ENCODE data around the gene GRM8.

GRM8 gene

DNA sequence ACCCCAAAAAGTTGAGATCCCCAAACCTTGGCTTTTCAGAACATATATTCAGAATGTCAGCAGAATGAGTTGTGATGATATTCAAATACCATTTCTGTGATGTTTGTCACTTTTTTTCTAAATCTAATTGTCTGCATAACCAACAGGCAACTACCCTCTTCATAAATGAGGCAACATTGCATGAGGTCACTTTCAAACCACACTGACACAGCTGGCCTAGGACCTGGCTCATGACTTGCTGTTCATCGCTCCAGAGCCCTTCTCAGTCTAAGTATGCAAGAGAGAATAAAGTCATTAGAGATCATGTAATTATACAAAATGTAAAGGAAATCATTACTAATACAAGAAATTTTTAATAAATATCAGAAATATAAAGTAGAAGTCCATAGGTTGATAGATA lies 681.9 kb downstream of the GRM8 start:
- Histone ChIP-seq H3F3A (ENCODE audit: control insufficient read depth, insufficient read depth) (no peaks in the 10 kb centered on the region), H3K4me3 (ENCODE audit: low read length) (no peak overlapping the region), H3K4me2 (ENCODE audit: low read length) (no peak overlapping the region), H3K27ac (ENCODE audit: low read depth, low read length) (no peak overlapping the region), H3K4me1 (ENCODE audit: control insufficient read depth, low read length) (peaks cover 11% of the 10 kb centered on the region), H3K9me2 (replicated peaks; ENCODE audit: control insufficient read depth, low read length) (no peaks in the 10 kb centered on the region), H3K36me3 (ENCODE audit: control insufficient read depth, low read length) (no peaks in the 10 kb centered on the region), H4K20me1 (ENCODE audit: control insufficient read depth, insufficient read depth, low read depth, low read length) (no peaks in the 10 kb centered on the region), H3K27me3 (ENCODE audit: control insufficient read depth, low read length) (no peaks in the 10 kb centered on the region), H3K9me3 (ENCODE audit: control insufficient read depth, insufficient read depth, low read length) (no peaks in the 10 kb centered on the region), H3K79me2 (ENCODE audit: control insufficient read depth, low read length) (no peaks in the 10 kb centered on the region)
- TF ChIP-seq, protein P1, sequence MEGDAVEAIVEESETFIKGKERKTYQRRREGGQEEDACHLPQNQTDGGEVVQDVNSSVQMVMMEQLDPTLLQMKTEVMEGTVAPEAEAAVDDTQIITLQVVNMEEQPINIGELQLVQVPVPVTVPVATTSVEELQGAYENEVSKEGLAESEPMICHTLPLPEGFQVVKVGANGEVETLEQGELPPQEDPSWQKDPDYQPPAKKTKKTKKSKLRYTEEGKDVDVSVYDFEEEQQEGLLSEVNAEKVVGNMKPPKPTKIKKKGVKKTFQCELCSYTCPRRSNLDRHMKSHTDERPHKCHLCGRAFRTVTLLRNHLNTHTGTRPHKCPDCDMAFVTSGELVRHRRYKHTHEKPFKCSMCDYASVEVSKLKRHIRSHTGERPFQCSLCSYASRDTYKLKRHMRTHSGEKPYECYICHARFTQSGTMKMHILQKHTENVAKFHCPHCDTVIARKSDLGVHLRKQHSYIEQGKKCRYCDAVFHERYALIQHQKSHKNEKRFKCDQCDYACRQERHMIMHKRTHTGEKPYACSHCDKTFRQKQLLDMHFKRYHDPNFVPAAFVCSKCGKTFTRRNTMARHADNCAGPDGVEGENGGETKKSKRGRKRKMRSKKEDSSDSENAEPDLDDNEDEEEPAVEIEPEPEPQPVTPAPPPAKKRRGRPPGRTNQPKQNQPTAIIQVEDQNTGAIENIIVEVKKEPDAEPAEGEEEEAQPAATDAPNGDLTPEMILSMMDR (IDR thresholded peaks at IDR 0.05; ENCODE audit: low read depth, low read length, poor library complexity, severe bottlenecking), result no peak
- no peak for TF ChIP-seq EZH2phosphoT487 (IDR thresholded peaks at IDR 0.05; ENCODE audit: borderline replicate concordance, low read length)

DNA sequence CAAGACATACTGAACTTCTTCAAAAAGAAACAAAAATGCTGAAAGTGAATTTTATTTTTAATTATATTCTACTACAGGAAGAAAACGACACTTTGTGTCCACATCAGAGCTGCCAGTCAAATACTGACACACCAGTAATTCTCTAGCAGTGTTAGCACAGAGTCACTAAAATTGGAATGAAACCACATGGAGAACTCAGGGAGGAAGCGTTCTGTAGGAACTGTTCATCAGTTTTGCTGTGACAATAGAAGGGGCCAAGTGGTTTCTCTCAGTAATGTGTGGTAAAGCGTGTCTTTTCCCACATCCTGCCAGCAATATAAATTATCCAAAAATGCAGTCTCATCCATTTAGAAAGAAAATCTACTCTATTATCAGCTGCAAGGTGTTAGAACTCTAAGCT lies 683.3 kb downstream of the GRM8 start:
- Histone ChIP-seq H3K36me3 (ENCODE audit: control insufficient read depth, low read length) (no peaks in the 10 kb centered on the region), H3K27me3 (ENCODE audit: control insufficient read depth, low read length) (no peaks in the 10 kb centered on the region), H3F3A (ENCODE audit: control insufficient read depth, insufficient read depth) (no peaks in the 10 kb centered on the region), H3K27ac (ENCODE audit: low read depth, low read length) (no peak overlapping the region), H3K4me2 (ENCODE audit: low read length) (no peak overlapping the region), H3K9me3 (ENCODE audit: control insufficient read depth, insufficient read depth, low read length) (no peaks in the 10 kb centered on the region), H4K20me1 (ENCODE audit: control insufficient read depth, insufficient read depth, low read depth, low read length) (no peaks in the 10 kb centered on the region), H3K4me1 (ENCODE audit: control insufficient read depth, low read length) (peaks cover 11% of the 10 kb centered on the region), H3K9me2 (replicated peaks; ENCODE audit: control insufficient read depth, low read length) (no peaks in the 10 kb centered on the region), H3K79me2 (ENCODE audit: control insufficient read depth, low read length) (no peaks in the 10 kb centered on the region), H3K4me3 (ENCODE audit: low read length) (no peak overlapping the region)
- TF ChIP-seq, protein P1 (IDR thresholded peaks at IDR 0.05; ENCODE audit: low read depth, low read length, poor library complexity, severe bottlenecking), result no peak
- no peak for TF ChIP-seq EZH2phosphoT487 (IDR thresholded peaks at IDR 0.05; ENCODE audit: borderline replicate concordance, low read length)

DNA sequence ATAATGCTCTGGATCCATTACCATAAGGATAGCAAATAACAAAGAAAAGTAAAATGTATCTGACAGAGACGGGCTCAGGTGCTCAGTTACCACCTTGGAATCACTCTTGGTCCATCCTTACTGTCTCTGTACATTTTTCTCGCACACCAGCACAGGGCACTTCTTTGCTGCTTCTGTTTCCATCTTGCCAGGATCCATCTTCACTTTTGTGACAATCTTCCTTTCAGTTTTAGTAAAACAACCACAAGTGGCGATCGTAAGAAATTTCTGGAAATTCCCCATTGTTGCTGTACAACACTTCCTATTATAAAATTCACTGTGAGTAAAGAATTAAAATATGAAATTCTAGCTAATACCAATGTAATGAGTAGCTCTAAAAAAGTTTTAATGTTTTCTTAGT lies 695.5 kb downstream of the GRM8 start:
- no peaks in the 10 kb centered on the region for H3K9me2 ChIP-seq (replicated peaks; ENCODE audit: control insufficient read depth, low read length)
- H3K27me3 ChIP-seq (ENCODE audit: control insufficient read depth, low read length), result no peaks in the 10 kb centered on the region
- no peak overlapping the region for H3K27ac ChIP-seq (ENCODE audit: low read depth, low read length)
- no peaks in the 10 kb centered on the region for H3F3A ChIP-seq (ENCODE audit: control insufficient read depth, insufficient read depth)
- H3K4me3 ChIP-seq (ENCODE audit: low read length), result no peak overlapping the region
- H3K4me2 ChIP-seq (ENCODE audit: low read length), result no peak overlapping the region
- no peaks in the 10 kb centered on the region for H3K9me3 ChIP-seq (ENCODE audit: control insufficient read depth, insufficient read depth, low read length)
- no peaks in the 10 kb centered on the region for H4K20me1 ChIP-seq (ENCODE audit: control insufficient read depth, insufficient read depth, low read depth, low read length)
- TF ChIP-seq EZH2phosphoT487 (IDR thresholded peaks at IDR 0.05; ENCODE audit: borderline replicate concordance, low read length), result no peak
- TF ChIP-seq, protein P1 (IDR thresholded peaks at IDR 0.05; ENCODE audit: low read depth, low read length, poor library complexity, severe bottlenecking), result no peak
- no peaks in the 10 kb centered on the region for H3K79me2 ChIP-seq (ENCODE audit: control insufficient read depth, low read length)
- H3K4me1 ChIP-seq (ENCODE audit: control insufficient read depth, low read length), result 0 out of 2 replicates have a peak, but pooled peaks cover 3% of the 10 kb centered on the region
- H3K36me3 ChIP-seq (ENCODE audit: control insufficient read depth, low read length), result no peaks in the 10 kb centered on the region

DNA sequence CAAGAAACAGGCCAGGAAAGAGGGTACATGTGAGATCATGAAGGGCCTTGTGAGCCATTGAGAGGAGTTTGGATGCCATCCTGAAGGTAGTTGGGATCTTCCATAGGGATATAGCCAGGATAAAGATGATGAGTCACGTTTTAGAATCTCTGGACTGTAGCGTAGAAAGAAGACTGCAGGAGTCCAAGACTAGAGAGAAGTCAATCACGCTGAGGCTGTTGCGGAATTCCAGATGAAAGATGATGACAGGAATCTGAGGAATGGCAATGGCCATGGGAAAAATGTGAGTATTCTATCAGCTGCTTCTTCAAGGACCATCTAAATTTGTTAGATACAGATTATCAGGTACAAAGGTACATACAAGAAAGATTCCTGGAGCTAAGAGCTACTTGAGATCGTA lies 711.3 kb downstream of the GRM8 start:
- Histone ChIP-seq H4K20me1 (ENCODE audit: control insufficient read depth, insufficient read depth, low read depth, low read length) (no peaks in the 10 kb centered on the region), H3K4me3 (ENCODE audit: low read length) (no peak overlapping the region), H3K4me1 (ENCODE audit: control insufficient read depth, low read length) (no peaks in the 10 kb centered on the region), H3K36me3 (ENCODE audit: control insufficient read depth, low read length) (no peaks in the 10 kb centered on the region), H3F3A (ENCODE audit: control insufficient read depth, insufficient read depth) (no peaks in the 10 kb centered on the region), H3K27me3 (ENCODE audit: control insufficient read depth, low read length) (no peaks in the 10 kb centered on the region), H3K9me2 (replicated peaks; ENCODE audit: control insufficient read depth, low read length) (no peaks in the 10 kb centered on the region), H3K4me2 (ENCODE audit: low read length) (no peak overlapping the region), H3K79me2 (ENCODE audit: control insufficient read depth, low read length) (no peaks in the 10 kb centered on the region), H3K9me3 (ENCODE audit: control insufficient read depth, insufficient read depth, low read length) (no peaks in the 10 kb centered on the region), H3K27ac (ENCODE audit: low read depth, low read length) (no peak overlapping the region)
- TF ChIP-seq EZH2phosphoT487 (IDR thresholded peaks at IDR 0.05; ENCODE audit: borderline replicate concordance, low read length), result no peak
- TF ChIP-seq, protein P1 (IDR thresholded peaks at IDR 0.05; ENCODE audit: low read depth, low read length, poor library complexity, severe bottlenecking), result no peak
